ENCODE measurements around the gene SLC38A10.

The SLC38A10 gene

DNA sequence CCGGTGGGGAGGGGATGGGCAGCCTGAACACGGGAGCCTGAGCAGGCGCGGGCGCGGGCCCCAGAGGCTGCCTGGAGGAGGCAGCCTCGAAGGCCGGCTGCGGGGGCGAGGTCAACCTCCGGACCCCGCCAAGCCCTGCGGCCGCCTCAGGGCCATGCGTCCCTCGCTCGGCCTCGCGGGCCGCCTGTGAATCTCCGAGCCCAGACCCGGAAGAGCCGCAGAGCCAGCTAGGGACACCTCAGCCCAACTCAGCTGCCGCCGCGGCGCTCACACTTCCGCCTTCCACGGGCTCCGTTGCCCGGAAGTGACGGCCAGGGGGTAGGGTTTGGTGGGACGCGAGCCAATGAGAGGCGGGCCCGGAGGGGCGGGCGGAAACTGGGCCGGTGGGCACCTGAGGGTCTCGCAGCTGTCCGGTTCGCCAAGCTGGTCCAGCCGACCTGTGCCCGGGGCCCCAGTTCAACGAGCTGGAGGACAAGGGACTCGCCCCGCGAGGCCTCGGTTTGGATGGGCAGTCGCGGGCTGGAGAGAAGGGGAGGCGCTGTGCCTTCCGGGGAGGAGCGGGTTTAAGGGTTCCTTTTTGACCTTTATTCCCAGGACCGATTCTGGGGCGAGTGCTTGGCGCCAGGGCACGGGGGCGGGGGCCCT lies at the start of gene SLC38A10:
Gene SLC38A10 (minus strand): TSS at position 277 of the 645 bp plus-strand sequence. CDS start 386 bp downstream, outside the sequence.
- DNase-seq, result peak; percentile 87

DNA sequence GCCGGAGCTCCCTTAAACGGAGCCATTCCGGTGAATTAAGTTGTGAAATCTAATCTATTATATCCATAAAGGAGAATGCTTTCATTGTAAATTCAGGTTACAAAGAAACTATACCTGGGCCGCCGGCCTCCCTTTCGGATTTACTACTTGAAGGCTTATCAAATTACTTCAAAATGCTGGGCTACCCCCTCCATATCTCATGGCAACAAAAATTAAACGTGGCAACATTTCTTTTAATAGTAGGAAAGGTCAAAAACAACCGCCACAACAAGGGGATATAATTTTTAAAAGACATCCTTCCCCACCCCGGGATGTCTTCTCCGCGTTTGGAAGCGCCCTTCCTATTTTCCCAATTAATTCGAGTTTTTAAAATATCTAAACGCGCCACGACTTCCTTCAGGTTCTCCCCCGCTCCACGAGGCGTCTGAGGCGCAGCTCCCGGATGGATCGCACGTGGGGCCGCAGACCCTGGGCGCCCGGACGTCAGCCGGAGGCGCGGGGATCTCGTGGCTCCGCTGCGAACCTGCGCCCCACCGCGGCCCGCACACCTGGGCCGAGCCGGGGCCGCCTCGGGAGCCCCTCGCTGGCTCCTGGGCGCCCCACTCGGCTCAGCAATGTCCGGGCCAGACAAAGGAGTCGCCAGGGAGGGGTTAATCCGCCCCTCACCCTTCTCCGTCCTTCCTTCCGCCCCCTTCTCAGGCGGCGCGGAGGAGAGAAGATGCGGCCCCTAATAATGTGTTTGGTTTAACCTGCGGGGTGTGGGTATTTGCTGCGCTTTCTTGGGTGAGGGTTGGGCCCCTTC lies 47.4 kb upstream of the SLC38A10 start:
- no peak for DNase-seq

GRCh38 chr17:81341516-81342268 lies 46.6 kb upstream of the SLC38A10 start:
- DNase-seq, result no peak

- DNase-seq, result no peak
Observed at GRCh38 chr17:81340607-81341515, 45.8 kb upstream of the SLC38A10 start.

DNA sequence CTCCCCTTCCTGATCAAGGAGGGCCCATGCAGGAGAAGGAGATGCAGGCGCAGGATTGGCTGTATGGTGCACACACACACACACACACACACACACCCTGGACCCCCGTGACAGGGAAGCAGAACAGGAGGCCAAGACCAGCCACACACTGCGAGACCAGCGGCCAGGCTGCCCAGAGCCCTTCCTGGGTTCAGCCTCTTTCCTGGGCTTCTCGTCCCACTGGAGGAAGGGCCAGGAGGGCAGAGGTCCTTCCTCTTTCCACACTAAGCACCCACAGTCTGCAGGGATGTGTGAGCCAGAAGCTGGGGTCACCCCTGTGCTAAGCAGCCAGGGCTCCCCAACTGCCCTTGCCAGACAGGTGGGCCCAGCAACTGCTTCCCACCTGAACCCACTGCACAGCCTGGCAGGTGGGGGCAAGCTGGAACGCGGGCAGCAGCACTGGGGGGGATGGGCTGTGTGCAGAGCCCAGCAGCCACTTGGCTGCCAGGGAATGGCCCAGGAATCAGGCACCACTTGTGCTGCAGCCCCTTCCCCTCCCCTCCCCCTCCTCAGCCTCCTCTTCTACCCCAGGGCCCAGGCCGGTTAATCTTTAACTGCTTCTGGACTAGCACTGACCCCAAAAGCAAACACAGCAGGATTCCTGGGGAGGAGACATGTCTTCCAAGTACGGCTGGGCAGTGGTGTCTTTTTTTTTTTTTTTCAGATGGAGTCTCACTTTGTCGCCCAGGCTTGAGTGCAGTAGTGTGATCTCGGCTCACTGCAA lies 44.6 kb upstream of the SLC38A10 start:
- DNase-seq, result no peak

DNA sequence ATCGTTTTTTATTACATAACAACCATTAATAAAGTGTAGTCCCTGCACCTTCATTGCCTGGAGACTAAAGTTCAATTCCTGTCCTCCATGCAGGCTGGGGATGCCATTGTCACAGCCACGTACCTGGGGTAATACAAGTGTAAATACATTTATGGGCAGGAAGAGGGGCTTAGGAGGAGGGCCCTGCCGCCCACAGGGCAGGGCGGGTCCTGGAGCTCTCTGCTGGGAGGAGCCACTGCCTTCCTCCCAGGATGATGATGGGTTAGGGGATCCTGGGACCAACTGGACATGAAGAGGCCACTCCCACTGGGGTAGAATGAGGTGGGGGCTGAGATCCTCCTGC lies 44.1 kb upstream of the SLC38A10 start:
- no peak for DNase-seq

- DNase-seq, result no peak
Observed at GRCh38 chr17:81338274-81339190, 43.4 kb upstream of the SLC38A10 start.

DNA sequence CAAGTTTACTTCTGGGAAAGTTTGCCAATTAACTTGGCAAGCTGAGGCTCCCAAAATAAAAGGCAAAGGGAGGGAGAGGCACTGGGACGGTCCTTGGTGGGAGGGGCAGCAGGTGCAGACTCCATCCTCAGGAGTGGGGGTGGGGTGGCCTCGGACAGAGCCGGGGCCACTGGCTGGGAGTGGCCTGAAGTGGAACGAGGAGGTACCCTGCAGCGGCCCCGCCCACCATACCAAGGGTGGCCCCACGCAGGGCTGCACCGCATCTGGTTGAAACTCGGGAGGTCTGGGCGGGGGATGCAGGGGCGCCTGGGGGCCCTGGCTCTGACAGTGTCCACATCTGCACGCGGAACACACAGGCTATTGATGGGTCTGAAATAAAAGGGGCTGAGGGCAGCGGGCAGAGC lies 42.4 kb upstream of the SLC38A10 start:
- no peak for DNase-seq

DNA sequence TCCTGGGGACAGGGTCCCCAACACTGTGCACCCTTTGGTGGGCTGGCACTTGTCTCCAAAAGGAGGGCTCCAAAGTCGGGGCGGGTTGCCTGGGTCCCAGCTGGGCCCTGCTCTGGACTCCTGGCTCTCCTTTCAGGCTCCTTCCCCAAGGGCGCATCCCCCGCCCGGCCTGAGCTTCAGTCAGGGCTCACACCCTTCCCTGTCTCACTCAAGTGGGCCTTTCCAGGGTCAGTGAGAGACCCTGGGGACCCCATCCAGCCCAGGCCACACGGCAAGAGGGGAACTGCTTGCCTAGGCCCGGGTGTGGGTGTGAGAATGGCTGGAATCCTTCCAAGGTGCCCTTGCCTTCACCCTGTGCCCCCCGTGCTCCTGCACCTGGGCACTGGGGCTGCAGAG lies 41.8 kb upstream of the SLC38A10 start:
- DNase-seq, result no peak

GRCh38 chr17:81336296-81336929 lies 41.3 kb upstream of the SLC38A10 start:
- no peak for DNase-seq

- no peak for DNase-seq
Observed at GRCh38 chr17:81335773-81336157, 40.7 kb upstream of the SLC38A10 start.

DNA sequence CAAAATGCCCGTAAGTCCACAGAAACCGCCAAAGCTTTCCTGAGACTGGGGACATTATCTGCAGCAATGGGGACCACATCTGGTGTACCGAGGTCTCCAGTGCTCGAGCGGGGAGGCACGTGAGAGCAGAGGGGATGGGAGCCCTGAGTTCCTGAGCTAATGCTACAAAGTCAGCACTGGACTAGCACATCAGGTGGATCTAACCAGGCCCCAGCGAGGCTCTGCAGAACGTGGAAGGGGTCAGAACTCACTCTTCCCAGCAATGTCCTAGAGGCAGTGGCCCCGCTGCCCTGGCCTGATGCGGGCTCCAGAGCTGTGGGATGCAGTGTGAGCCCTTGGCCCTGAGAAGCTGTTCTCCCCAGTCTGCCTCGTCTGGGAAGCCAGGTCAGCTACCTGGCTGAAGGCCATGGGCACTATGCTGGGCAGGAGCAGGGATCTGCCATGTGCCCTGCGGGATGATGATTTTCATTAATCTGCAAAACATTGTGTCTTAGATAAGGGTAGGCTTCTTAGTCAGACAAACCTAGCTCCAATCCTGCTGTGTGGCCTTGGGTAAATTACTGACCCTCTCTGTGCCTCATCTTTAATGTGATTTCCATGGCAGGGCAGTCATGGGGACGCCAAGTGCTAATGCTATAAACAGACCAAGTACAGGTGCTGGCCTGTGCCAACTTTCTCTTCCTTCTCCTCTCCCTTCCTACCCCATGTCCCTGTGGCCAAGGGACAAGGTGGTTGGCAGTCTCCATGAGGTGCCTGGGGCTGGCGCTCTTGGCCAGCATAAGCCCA lies 40.1 kb upstream of the SLC38A10 start:
- DNase-seq, result no peak

DNA sequence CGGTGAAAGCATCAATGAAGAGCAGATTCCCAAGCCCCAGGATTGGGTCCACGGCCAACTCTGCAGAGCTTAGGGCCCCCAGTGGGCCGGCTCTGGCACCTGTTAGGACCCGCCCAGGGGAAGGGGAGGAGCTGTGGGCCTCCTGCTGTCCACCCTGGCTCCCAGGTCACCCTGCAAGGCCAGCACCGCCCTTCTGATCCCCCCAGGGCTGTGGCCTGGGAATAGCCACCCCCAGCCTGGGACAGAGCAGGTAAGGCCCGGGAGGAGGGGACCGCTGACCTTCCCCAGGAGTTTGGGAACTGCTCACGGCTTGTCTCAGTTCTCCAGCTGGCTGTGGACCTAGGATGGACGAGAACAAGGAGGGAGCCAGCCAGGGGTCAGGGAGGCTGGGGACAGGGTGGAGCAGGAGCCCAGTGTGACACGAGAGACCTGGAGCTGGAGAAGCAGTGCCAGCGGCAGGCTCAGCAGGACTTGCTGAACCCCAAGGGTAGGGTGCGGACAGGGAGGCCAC lies 39.3 kb upstream of the SLC38A10 start:
- no peak for DNase-seq

- no peak for DNase-seq
Observed at GRCh38 chr17:81333616-81334368, 38.7 kb upstream of the SLC38A10 start.

- no peak for DNase-seq
Observed at GRCh38 chr17:81332914-81333528, 37.9 kb upstream of the SLC38A10 start.

DNA sequence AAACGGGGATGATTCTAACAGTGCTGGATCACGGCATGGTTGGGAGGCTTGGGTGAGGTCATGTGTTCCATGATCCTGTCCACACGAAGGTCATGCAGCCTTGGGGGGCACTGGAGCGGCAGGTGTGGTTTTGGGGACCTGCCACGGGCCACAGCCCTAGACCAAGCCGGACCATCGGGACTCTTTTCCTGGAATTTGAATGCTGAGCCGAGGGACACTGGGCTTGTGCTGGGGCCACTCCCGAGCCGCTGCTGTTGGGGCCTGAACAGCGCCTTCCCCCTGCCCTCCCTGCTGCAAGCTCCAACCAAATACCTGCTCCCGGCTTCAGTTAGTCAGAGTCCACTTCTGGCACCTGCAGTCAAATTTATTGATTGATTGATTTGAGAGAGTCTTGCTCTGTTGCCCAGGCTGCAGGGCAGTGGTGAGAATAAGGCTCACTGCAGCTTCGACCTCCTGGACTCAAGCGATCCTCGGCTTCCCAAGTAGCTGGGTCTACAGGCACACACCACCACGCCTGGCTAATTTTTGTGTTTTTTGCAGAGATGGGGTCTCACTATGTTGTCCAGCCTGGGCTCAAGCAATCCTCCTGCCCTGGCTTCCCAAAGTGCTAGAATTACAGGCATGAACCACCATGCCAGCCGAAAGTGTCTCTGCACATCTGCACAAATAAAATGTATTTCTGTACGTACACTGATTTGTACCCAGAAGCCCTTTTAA lies 37.2 kb upstream of the SLC38A10 start:
- DNase-seq, result no peak

GRCh38 chr17:81331527-81332043 lies 36.5 kb upstream of the SLC38A10 start:
- DNase-seq, result no peak

Data from activated CD4-positive, alpha-beta T cell treated with anti-CD3 and anti-CD28 coated beads, Interleukin-2, amount 50 U/mL, for 1 hour (primary cell).